GM12878 (cell line): ENCODE data around the gene DAD1. TPM values are rescaled to one million over a fixed set of nuclear protein-coding genes. Genes with fewer than 3 reads are reported as not detected.

Source experiments
- ATAC-seq: fragments of 200-7000 bp; cut with Tn5 transposase; 3 replicates; pipeline ENCODE4 v1.9.1; 2020; ENCODE audit warnings: mild to moderate bottlenecking, moderate library complexity
- BruUV-seq: library from RNA; stranded (reverse); fragments of 400-500 nt; replicated peaks from 2 replicates; lab custom pipeline; 2021; lab: Mats Ljungman, UMichigan
- CTCF ChIA-PET: fragments of 300-600 bp; sonication (Branson Sonifier 250); formaldehyde crosslinking; extraction: SDS; loops from one replicate; lab custom pipeline; 2021; ENCODE audit warnings: inconsistent platforms; lab: Yijun Ruan, JAX
- POLR2A ChIA-PET: fragments of 350-600 bp; formaldehyde crosslinking; extraction: SDS; loops from one replicate; lab custom pipeline; 2021; ENCODE audit warnings: inconsistent platforms; lab: Charles Lee
- RAD21 ChIA-PET: fragments of 300-600 bp; sonication (Branson Sonifier 250); formaldehyde crosslinking; loops from one replicate; lab custom pipeline; 2023; ENCODE audit warnings: antibody characterized with exemption; ENCODE audit not compliant: unreplicated experiment; lab: Charles Lee
- SMC1A ChIA-PET: fragments of 300-600 bp; sonication (Branson Sonifier 250); formaldehyde crosslinking; loops from one replicate; lab custom pipeline; 2023; ENCODE audit not compliant: unreplicated experiment, uncharacterized antibody; lab: Charles Lee
- DNase-seq: peaks from one replicate; pipeline ENCODE4 v3.0.0-alpha.2; 2011; ENCODE audit warnings: low read depth, low spot score
- FAIRE-seq: peaks from 3 replicates; lab custom pipeline; 2011; peaks lifted over from hg19 to GRCh38; lab: Jason Lieb, UNC
- H2AFZ ChIP-seq: 2 replicates; pipeline ENCODE4 v1.6.0; 2011; ENCODE audit warnings: low read depth, low read length, control low read depth; ENCODE audit not compliant: control insufficient read depth
- H3K27ac ChIP-seq: 2 replicates; pipeline ENCODE4 v1.5.1; 2011; ENCODE audit warnings: control low read depth; ENCODE audit not compliant: control insufficient read depth, insufficient read depth
- H3K27me3 ChIP-seq, 2 experiments: replicated peaks in 1 of 2; 2 replicates each; pipeline versions ENCODE4 v1.6.0 to v1.6.1; 2011; ENCODE audit warnings: low read length in 1 of 2; ENCODE audit not compliant: control insufficient read depth in 2 of 2, insufficient read depth in 2 of 2
- H3K36me3 ChIP-seq, 2 experiments: 2 replicates each; pipeline ENCODE4 v1.5.1; 2011; ENCODE audit warnings: low read length in 1 of 2; ENCODE audit not compliant: control insufficient read depth in 2 of 2, insufficient read depth in 2 of 2
- H3K4me1 ChIP-seq: 2 replicates; pipeline ENCODE4 v1.6.1; 2011; ENCODE audit warnings: mild to moderate bottlenecking, low read length, moderate library complexity, mixed read lengths; ENCODE audit not compliant: control insufficient read depth, insufficient read depth
- H3K4me2 ChIP-seq: 2 replicates; pipeline ENCODE4 v1.6.0; 2011; ENCODE audit warnings: control low read depth; ENCODE audit not compliant: control insufficient read depth, insufficient read depth
- H3K4me3 ChIP-seq: fragments of 200-600 bp; sonication (generic); 2 replicates; pipeline ENCODE4 v1.5.1; 2016
- H3K79me2 ChIP-seq: 2 replicates; pipeline ENCODE4 v1.6.0; 2011; ENCODE audit warnings: low read length; ENCODE audit not compliant: control insufficient read depth, insufficient read depth
- H3K9ac ChIP-seq: 2 replicates; pipeline ENCODE4 v1.8.0; 2011; ENCODE audit warnings: low read length, control low read depth, mixed read lengths; ENCODE audit not compliant: control insufficient read depth, insufficient read depth
- H3K9me3 ChIP-seq: replicated peaks from 3 replicates; pipeline ENCODE4 v1.5.1; 2011; ENCODE audit warnings: mild to moderate bottlenecking, low read length; ENCODE audit not compliant: control insufficient read depth, insufficient read depth
- H4K20me1 ChIP-seq: 2 replicates; pipeline ENCODE4 v1.6.0; 2011; ENCODE audit not compliant: control insufficient read depth, insufficient read depth
- CEBPB ChIP-seq, 2 experiments: fragments of 150-350 bp in 1 of 2; IDR thresholded peaks; 2 replicates each; pipeline ENCODE4 v1.6.1; 2012 to 2014; ENCODE audit warnings: low read depth in 2 of 2, low read length in 2 of 2, borderline replicate concordance in 1 of 2, inconsistent platforms in 1 of 2
- EP300 ChIP-seq, 2 experiments: fragments of 150-350 bp in 1 of 2; IDR thresholded peaks; 2 replicates each; pipeline ENCODE4 v1.6.1; 2011 to 2012; ENCODE audit warnings: low read depth in 2 of 2, low read length in 2 of 2, borderline replicate concordance in 1 of 2, improper control_type of control experiment in 1 of 2, inconsistent platforms in 1 of 2; ENCODE audit not compliant: control insufficient read depth in 1 of 2
- GABPA ChIP-seq: IDR thresholded peaks from 2 replicates; pipeline ENCODE4 v1.6.1; 2014; ENCODE audit warnings: antibody characterized with exemption, low read depth, mild to moderate bottlenecking, inconsistent platforms
- HDAC6 ChIP-seq: fragments of 200-600 bp; sonication (generic); IDR thresholded peaks from one replicate; pipeline ENCODE4 v1.8.0; 2017; ENCODE audit warnings: antibody characterized with exemption; ENCODE audit not compliant: unreplicated experiment
- IRF4 ChIP-seq: IDR thresholded peaks from 2 replicates; pipeline ENCODE4 v1.6.1; 2011; ENCODE audit warnings: low read depth, low read length
- KLF5 ChIP-seq: fragments of 450-650 bp; IDR thresholded peaks from 2 replicates; pipeline ENCODE4 v1.6.1; 2014; ENCODE audit warnings: mild to moderate bottlenecking; ENCODE audit not compliant: partially characterized antibody
- SMARCA5 ChIP-seq: fragments of 450-650 bp; IDR thresholded peaks from 2 replicates; pipeline ENCODE4 v1.6.1; 2017; ENCODE audit warnings: mild to moderate bottlenecking
- WGBS: methylation state at CpG from one replicate; pipeline ENCODE4 v1.1.6; 2016; ENCODE audit warnings: low lambda C conversion rate; ENCODE audit not compliant: insufficient replicate concordance, insufficient coverage; ENCODE audit errors: missing lambda C conversion rate; 5-methylcytosine and 5-hydroxymethylcytosine counted together
- in situ Hi-C: fragments of 300-500 bp; cut with MboI; formaldehyde crosslinking; loops from 9 replicates; pipeline ENCODE4 v1.14.3; 2018; ENCODE audit warnings: mixed read lengths
- intact Hi-C: fragments of 100-400 bp; cut with micrococcal nuclease; formaldehyde crosslinking; loops from one replicate; pipeline ENCODE4 v1.14.2; 2022; ENCODE audit not compliant: unreplicated experiment
- polyA plus RNA-seq, 11 experiments: library from polyadenylated mRNA; depleted of rRNA in 4 of 11; unstranded in 6 of 11; stranded (reverse) in 5 of 11; fragments of >200 nt; fragmentation: Nextera tagmentation in 4 of 11; fragmentation: Illumina TruSeq in 1 of 11; extraction: Ambion mirVana in 4 of 11; extraction: Trizol in 1 of 11; gene quantifications; 1 replicate in 1 of 11; 2 replicates in 10 of 11; pipeline versions ENCODE4 v1.2.1 to v1.2.3, GENCODE V29; 2011 to 2016; ENCODE audit warnings: inconsistent platforms in 2 of 11, missing spikeins in 2 of 11, low read depth in 1 of 11
- total RNA-seq, 4 experiments: library from RNA; depleted of rRNA in 3 of 4; stranded (reverse); fragments of >200 nt in 3 of 4; fragmentation: Illumina TruSeq in 1 of 4; extraction: Trizol in 1 of 4; gene quantifications; 2 replicates each; pipeline versions ENCODE4 v1.2.1 to v1.2.3, GENCODE V29; 2013 to 2021
- TF ChIP-seq, protein P1 (sequence below): fragments of 150-350 bp; IDR thresholded peaks from 2 replicates; pipeline ENCODE4 v1.6.1; 2014; ENCODE audit warnings: mild to moderate bottlenecking, low read depth, low read length
- TF ChIP-seq, protein P2 (sequence below): IDR thresholded peaks from 2 replicates; pipeline ENCODE4 v1.6.1; 2011; ENCODE audit warnings: mild to moderate bottlenecking, low read depth, low read length, moderate library complexity; ENCODE audit not compliant: insufficient replicate concordance
- TF ChIP-seq, protein P3 (sequence below): IDR thresholded peaks from 2 replicates; pipeline ENCODE4 v1.6.1; 2011; ENCODE audit warnings: borderline replicate concordance, low read depth, mild to moderate bottlenecking, moderate library complexity, low read length; ENCODE audit not compliant: insufficient read depth, poor library complexity, severe bottlenecking
- TF ChIP-seq, protein P4 (sequence below): fragments of 450-650 bp; IDR thresholded peaks from 2 replicates; pipeline ENCODE4 v1.6.1; 2018; ENCODE audit warnings: borderline replicate concordance, mild to moderate bottlenecking; ENCODE audit not compliant: partially characterized antibody

Gene DAD1
- total and polyA plus RNA-seq, 10 of the 15 experiments (the other 5 are each of a cell fraction or from before 2014, with no cell fraction given): 161 to 920 (median 319) TPM

DNA sequence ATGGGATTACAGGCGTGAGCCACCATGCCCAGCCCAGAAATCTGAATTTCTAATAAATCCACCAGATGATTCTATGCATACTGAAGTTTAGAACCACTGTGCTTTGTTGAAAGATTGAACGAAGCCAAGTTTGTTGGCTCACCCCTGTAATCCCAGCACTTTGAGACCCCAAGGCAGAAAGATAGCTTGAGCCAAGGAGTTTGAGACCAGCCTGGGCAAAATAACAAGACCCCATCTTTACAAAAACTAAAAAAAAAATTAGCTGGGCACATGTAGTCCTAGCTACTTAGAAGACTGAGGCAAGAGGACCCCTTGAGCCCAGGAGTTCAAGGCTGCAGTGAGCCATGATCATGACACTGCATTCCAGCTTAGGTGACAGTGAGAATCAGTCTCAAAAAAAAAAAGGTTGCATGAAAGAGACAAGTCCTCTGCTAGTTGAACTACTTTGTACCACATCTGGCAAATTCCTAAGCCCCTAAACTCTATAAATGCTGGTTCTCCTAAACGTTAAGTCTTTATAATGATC lies 7.4 kb upstream of the DAD1 start (continued):
- TF ChIP-seq, protein P1, sequence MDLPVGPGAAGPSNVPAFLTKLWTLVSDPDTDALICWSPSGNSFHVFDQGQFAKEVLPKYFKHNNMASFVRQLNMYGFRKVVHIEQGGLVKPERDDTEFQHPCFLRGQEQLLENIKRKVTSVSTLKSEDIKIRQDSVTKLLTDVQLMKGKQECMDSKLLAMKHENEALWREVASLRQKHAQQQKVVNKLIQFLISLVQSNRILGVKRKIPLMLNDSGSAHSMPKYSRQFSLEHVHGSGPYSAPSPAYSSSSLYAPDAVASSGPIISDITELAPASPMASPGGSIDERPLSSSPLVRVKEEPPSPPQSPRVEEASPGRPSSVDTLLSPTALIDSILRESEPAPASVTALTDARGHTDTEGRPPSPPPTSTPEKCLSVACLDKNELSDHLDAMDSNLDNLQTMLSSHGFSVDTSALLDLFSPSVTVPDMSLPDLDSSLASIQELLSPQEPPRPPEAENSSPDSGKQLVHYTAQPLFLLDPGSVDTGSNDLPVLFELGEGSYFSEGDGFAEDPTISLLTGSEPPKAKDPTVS: no peak
- no peak for TF ChIP-seq SMARCA5

DNA sequence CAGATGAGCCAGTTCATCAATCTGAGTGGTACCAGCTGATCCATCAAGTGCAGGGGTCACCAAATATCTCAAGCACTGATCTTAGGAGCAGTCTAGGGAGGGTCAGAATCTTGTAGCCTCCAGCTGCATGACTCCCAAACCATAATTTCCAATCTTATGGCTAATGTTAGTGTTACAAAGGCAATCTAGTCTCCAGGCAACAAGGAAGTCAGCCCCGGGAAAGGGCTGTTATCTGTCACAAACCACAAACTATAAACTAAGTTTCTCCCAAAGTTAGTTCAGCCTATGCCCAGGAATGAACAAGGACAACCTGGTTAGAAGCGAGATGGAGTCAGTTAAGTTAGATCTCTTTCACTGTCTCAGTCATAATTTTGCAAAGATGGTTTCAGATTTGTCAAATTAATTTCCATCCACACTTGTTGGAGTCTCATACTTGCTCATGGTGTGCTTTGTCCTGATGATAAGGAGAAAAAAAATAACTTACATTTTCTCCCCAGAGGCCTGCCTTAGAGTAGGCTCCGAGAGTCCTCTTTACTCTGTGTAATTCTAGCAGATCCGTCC lies 5.2 kb upstream of the DAD1 start:
- no peak for ATAC-seq
- ChIA-PET SMC1A (interaction anchor here (1.0 to 1.5 kb wide), 4 partner anchors 9 to 180 kb away, joined by 3 to 5 read pairs (median 4); no protein-coding TSS in a partner anchor), POLR2A (interaction anchor here (0.6 kb wide), 1 partner anchor 33 kb away, joined by 6 read pairs; no protein-coding TSS in a partner anchor), RAD21 (interaction anchor here (1.4 to 1.6 kb wide), 2 partner anchors 59 kb away, joined by 4 to 6 read pairs; no protein-coding TSS in a partner anchor), CTCF (interaction anchor here (0.9 to 2.0 kb wide), 6 partner anchors 9 to 229 kb away, joined by 3 to 5 read pairs (median 4); no protein-coding TSS in a partner anchor)
- Histone ChIP-seq H3K9me3 (no peaks in the 10 kb centered on the region), H3K27ac (no peak overlapping the region), H2AFZ (no peak overlapping the region), H3K36me3 (no peaks in the 10 kb centered on the region), H3K4me1 (peaks cover 1% of the 10 kb centered on the region), H3K4me2 (no peak overlapping the region), H4K20me1 (no peaks in the 10 kb centered on the region), H3K79me2 (no peaks in the 10 kb centered on the region), H3K9ac (no peak overlapping the region), H3K27me3 (no peaks in the 10 kb centered on the region; a peak in 1 of 4 replicates), H3K4me3 (no peak overlapping the region)
- DNase-seq: no peak
- in situ Hi-C loops: no loop called here
- no TSS peak for BruUV-seq
- no peak for TF ChIP-seq GABPA
- TF ChIP-seq, protein P2, sequence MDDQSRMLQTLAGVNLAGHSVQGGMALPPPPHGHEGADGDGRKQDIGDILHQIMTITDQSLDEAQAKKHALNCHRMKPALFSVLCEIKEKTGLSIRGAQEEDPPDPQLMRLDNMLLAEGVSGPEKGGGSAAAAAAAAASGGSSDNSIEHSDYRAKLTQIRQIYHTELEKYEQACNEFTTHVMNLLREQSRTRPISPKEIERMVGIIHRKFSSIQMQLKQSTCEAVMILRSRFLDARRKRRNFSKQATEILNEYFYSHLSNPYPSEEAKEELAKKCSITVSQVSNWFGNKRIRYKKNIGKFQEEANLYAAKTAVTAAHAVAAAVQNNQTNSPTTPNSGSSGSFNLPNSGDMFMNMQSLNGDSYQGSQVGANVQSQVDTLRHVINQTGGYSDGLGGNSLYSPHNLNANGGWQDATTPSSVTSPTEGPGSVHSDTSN: peak; percentile 6
- no peak for TF ChIP-seq EP300 (IDR thresholded peaks at IDR 0.05; ENCODE audit: borderline replicate concordance in 1 of 2, control insufficient read depth in 1 of 2, low read depth in 2 of 2, low read length in 2 of 2)
- TF ChIP-seq, protein P3, sequence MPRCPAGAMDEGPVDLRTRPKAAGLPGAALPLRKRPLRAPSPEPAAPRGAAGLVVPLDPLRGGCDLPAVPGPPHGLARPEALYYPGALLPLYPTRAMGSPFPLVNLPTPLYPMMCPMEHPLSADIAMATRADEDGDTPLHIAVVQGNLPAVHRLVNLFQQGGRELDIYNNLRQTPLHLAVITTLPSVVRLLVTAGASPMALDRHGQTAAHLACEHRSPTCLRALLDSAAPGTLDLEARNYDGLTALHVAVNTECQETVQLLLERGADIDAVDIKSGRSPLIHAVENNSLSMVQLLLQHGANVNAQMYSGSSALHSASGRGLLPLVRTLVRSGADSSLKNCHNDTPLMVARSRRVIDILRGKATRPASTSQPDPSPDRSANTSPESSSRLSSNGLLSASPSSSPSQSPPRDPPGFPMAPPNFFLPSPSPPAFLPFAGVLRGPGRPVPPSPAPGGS: peak; percentile 69
- TF ChIP-seq IRF4: no peak
- TF ChIP-seq KLF5: no peak
- no peak for TF ChIP-seq CEBPB (IDR thresholded peaks at IDR 0.05; ENCODE audit: borderline replicate concordance in 1 of 2, low read depth in 2 of 2, low read length in 2 of 2)
- TF ChIP-seq, protein P4, sequence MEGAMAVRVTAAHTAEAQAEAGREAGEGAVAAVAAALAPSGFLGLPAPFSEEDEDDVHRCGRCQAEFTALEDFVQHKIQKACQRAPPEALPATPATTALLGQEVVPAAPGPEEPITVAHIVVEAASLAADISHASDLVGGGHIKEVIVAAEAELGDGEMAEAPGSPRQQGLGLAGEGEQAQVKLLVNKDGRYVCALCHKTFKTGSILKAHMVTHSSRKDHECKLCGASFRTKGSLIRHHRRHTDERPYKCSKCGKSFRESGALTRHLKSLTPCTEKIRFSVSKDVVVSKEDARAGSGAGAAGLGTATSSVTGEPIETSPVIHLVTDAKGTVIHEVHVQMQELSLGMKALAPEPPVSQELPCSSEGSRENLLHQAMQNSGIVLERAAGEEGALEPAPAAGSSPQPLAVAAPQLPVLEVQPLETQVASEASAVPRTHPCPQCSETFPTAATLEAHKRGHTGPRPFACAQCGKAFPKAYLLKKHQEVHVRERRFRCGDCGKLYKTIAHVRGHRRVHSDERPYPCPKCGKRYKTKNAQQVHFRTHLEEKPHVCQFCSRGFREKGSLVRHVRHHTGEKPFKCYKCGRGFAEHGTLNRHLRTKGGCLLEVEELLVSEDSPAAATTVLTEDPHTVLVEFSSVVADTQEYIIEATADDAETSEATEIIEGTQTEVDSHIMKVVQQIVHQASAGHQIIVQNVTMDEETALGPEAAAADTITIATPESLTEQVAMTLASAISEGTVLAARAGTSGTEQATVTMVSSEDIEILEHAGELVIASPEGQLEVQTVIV: no peak
- no peak for TF ChIP-seq HDAC6
- intact Hi-C loops: no loop called here
- no peak for FAIRE-seq
- 44% methylated on average over 4 of the region's 4 CpGs for WGBS
